IPS DF 6.9 (cell line): ENCODE data around the gene ESRRG.

Experiments
- DNase-seq: peaks from one replicate; pipeline ENCODE4 v3.0.0-alpha.2; 2013; ENCODE audit warnings: low read depth, low spot score
- H3K27ac ChIP-seq: one replicate; pipeline ENCODE4 v1.5.1; 2013; ENCODE audit warnings: low read length, control low read depth
- H3K27me3 ChIP-seq: 2 replicates; pipeline ENCODE4 v1.6.1; 2013; ENCODE audit warnings: mild to moderate bottlenecking, low read length; ENCODE audit not compliant: control insufficient read depth, insufficient read depth
- H3K36me3 ChIP-seq: 2 replicates; pipeline ENCODE4 v1.6.1; 2013; ENCODE audit warnings: low read length; ENCODE audit not compliant: control insufficient read depth, insufficient read depth
- H3K4me1 ChIP-seq: 2 replicates; pipeline ENCODE4 v1.6.1; 2013; ENCODE audit warnings: low read length; ENCODE audit not compliant: control insufficient read depth, insufficient read depth
- H3K4me3 ChIP-seq: 2 replicates; pipeline ENCODE4 v1.5.1; 2013; ENCODE audit warnings: mild to moderate bottlenecking, low read length
- H3K9me3 ChIP-seq: 2 replicates; pipeline ENCODE4 v1.6.1; 2013; ENCODE audit warnings: low read length, inconsistent platforms; ENCODE audit not compliant: control insufficient read depth, insufficient read depth
- WGBS: extraction: QIAGEN DNeasy Blood & Tissue Kit; methylation state at CpG from one replicate; pipeline ENCODE4 v1.1.7; 2013; ENCODE audit warnings: mixed read lengths, missing lambda C conversion rate; ENCODE audit not compliant: insufficient read length, insufficient coverage; 5-methylcytosine and 5-hydroxymethylcytosine counted together

The ESRRG gene

DNA sequence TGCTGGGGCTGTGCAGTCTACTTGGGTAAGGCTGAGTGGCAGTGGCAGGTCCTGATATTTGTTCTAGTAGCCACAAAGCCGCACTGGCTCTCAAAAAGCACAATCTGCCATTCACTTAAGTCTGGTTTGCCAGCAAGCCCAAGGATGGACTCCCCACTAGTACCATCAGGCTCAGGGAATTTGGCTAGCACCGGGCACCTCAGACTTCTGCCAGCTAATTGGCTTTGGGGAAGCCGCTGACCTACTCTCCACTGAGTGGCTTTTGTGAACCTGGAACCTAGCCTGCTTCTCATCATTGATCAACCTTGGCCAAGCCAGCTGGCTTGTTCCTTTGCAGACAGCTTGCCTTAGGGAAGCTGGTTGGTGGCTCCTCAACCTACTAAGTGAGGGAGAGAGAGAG, 83.1 kb downstream of the ESRRG start:
- Histone ChIP-seq H3K4me3 (no peak overlapping the region), H3K4me1 (no peaks in the 10 kb centered on the region), H3K27ac (no peak overlapping the region), H3K9me3 (no peaks in the 10 kb centered on the region), H3K36me3 (no peaks in the 10 kb centered on the region), H3K27me3 (no peaks in the 10 kb centered on the region)
- WGBS = no CpG with 5 or more reads among the region's 3 CpGs
- DNase-seq = no peak

- H3K4me3 ChIP-seq = no peak overlapping the region
- no peaks in the 10 kb centered on the region for H3K36me3 ChIP-seq
- H3K27me3 ChIP-seq = no peaks in the 10 kb centered on the region
- WGBS = no CpG with 5 or more reads among the region's 3 CpGs
- H3K27ac ChIP-seq = no peak overlapping the region
- H3K9me3 ChIP-seq = no peaks in the 10 kb centered on the region
- no peaks in the 10 kb centered on the region for H3K4me1 ChIP-seq
- no peak for DNase-seq
Measured at GRCh38 chr1:216632980-216633379, 90.2 kb downstream of the ESRRG start.

GRCh38 chr1:216630532-216630931, 92.7 kb downstream of the ESRRG start:
- Histone ChIP-seq H3K27ac (no peak overlapping the region), H3K27me3 (no peaks in the 10 kb centered on the region), H3K4me1 (no peaks in the 10 kb centered on the region), H3K36me3 (no peaks in the 10 kb centered on the region), H3K4me3 (no peak overlapping the region), H3K9me3 (no peaks in the 10 kb centered on the region)
- WGBS = no CpG with 5 or more reads among the region's 2 CpGs
- DNase-seq = no peak

DNA sequence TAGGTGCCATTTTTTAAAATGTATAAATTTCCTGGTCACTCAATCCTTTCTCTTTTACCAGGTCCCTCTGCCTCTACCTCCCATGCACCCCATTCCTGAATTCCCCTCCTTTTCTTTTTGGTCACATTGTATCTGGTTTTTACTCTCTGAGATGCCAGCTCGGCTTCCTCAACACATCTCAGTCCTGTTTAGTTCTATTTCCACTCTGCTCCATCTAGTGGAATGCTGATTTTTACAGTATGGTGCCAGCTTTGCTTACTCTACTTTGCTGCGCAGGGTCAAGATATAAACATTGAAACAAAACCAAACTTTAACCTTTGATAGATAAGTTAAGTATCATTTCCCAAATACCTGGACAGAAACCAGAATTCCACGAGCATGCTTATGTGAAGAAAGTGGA, 96.0 kb downstream of the ESRRG start:
- no CpG with 5 or more reads among the region's 3 CpGs for WGBS
- Histone ChIP-seq H3K36me3 (no peaks in the 10 kb centered on the region), H3K27me3 (no peaks in the 10 kb centered on the region), H3K4me1 (no peaks in the 10 kb centered on the region), H3K9me3 (no peaks in the 10 kb centered on the region), H3K27ac (no peak overlapping the region), H3K4me3 (no peak overlapping the region)
- DNase-seq = no peak

DNA sequence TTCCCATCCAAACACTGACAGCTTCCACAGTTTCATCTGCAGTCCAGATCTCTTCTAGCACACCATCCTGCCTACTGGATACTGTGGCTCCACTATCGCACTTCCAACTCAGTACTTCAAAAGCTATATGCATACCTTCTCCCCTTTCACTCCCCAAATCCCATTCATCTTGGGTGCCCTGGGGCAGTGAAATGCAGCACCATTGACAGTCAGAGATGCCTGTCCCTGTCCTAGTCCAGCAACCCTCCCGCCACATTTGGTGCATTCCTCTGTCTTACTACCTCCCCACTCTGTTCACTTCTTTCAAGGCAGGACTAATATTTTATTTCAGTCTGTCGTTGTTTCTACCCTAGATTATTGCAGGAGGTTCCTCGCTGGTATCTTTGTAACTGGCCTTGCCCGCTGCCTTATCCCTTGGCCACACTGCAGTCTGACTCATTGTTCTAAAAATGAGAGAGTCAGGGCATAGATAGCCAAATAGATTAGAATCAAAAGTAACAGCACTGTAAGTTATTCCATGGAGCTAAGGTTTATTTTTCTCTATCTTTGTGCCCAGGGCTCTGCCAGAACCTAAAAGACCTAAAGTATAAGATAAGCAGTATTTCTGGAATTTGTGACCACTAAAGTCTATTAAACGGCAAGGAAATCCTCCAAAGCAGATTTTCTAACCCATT, 96.7 kb downstream of the ESRRG start:
- WGBS = no CpG with 5 or more reads among the region's 6 CpGs
- Histone ChIP-seq H3K27ac (no peak overlapping the region), H3K36me3 (no peaks in the 10 kb centered on the region), H3K4me1 (no peaks in the 10 kb centered on the region), H3K27me3 (no peaks in the 10 kb centered on the region), H3K9me3 (no peaks in the 10 kb centered on the region), H3K4me3 (no peak overlapping the region)
- no peak for DNase-seq

DNA sequence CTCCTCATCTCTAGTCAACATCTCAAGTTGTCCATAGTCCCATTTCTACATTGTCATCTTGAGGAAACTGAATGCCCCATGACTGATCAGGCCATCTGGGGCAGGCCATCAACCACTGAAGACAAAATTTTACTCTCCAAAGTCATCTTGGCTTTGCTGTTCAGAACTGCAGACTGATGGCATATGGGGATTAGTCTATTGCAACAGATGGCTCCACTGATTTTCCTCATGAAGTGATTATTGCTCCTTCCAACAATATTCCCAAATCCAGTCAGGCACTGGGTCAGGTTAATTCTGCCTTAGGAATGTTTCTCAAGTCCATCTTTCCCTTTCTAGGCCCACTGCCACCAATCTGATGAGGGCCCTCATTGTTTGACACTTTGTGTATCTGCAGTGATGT, 101.7 kb downstream of the ESRRG start:
- H3K4me1 ChIP-seq = no peaks in the 10 kb centered on the region
- H3K4me3 ChIP-seq = no peak overlapping the region
- H3K9me3 ChIP-seq = no peaks in the 10 kb centered on the region
- no peak overlapping the region for H3K27ac ChIP-seq
- no peak for DNase-seq
- no peaks in the 10 kb centered on the region for H3K27me3 ChIP-seq
- no peaks in the 10 kb centered on the region for H3K36me3 ChIP-seq

DNA sequence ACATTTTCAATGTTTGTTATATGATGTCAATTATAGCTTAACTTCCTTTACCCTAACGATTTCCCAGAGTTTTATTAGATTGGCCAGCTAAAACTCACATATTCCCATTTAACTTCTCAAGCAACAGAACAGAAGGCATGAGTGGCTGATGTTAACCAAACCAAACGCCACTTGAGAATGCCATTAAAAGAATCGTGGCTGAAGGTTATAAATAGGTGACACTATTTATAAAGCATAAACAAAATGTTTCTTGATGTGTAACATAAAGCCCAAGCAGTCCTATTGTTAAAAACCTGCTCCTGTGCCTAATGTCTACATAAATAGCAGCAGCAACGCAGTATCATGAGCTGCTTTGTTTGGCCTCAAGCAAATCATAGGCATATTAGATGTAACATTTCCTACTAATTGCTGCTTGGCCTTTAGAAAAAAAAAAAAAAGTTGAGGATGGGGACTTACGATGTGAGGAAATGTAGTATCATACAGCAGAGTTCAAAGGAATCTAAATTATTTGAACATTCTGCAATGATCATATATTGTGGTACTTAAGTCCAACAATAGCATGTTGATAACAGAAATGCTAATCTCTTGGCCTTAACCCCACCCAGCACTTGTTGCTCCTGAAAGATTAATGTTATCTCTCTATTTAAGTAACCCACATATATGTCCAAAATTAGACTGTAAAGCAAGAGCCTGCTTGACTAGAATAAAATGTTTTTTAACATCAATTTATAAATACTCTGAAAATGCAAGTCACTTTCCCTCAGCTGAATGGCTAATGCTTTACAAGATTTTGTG, 106.0 kb downstream of the ESRRG start:
- DNase-seq = no peak
- Histone ChIP-seq H3K9me3 (no peaks in the 10 kb centered on the region), H3K27ac (no peak overlapping the region), H3K36me3 (no peaks in the 10 kb centered on the region), H3K27me3 (no peaks in the 10 kb centered on the region), H3K4me1 (no peaks in the 10 kb centered on the region), H3K4me3 (no peak overlapping the region)
- WGBS = no CpG with 5 or more reads among the region's 5 CpGs

DNA sequence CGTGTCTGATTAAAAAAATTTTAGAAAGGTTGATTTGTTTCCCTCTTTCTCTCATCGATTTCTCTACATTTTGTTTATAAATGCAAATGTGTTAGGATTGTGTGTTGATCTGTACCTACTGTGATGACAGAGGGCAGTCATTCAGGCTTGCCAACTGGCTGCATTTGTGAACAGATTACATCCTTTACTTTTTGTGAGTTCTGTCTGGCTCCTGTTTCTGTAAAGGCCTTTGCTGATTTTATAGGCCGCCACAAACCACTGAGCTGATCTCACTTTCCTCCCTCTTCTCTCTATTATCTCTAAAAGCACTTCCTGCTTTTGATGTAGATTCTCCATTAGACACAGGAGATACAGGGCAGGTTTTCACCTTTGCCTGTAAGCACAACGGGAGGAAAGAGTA, 106.8 kb downstream of the ESRRG start:
- WGBS = no CpG with 5 or more reads among the region's 4 CpGs
- H3K36me3 ChIP-seq = no peaks in the 10 kb centered on the region
- no peaks in the 10 kb centered on the region for H3K27me3 ChIP-seq
- H3K27ac ChIP-seq = no peak overlapping the region
- H3K9me3 ChIP-seq = no peaks in the 10 kb centered on the region
- H3K4me1 ChIP-seq = no peaks in the 10 kb centered on the region
- no peak overlapping the region for H3K4me3 ChIP-seq
- DNase-seq = no peak

DNA sequence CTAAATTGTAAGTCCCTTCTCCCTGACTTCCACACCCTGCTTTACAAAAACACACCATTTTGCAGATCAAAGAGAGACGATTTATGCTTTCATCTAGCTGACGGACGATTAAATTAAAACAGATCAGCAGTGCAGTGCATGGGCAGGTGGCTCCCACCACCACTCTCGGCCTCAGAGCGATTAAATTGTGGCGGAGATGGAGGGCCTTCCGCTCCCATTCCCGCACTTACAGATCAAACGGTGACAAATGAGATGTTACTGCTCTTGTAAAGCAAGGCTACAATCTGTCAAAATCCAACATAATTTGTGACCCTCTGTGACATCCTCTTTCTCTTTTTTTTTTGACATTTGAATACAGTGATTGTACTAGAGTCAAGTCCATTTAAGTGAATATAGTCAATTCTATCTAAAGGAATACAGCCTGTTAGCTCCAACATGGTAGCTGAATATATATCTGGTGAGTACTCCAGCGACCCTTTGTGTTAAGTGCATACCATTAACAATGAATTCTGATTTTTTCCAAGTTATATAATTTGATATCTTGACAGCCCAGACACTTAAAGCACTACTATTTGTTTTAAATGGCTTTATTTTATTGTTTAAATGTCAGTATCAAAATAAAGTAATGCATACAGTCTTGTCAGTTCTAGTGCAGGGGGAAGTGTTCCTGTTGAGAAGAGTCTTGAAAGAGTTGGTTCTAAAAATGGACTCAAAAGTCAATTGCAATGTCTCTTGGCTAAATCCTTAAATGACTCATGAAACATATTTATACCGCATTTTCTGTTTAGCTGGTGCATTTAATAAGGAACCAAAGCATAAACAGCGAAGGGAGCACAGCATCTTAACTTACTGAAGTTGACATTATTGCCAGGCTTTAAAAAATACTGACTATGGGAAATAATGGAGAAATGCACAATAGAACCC, 109.0 kb downstream of the ESRRG start:
- DNase-seq = no peak
- WGBS = no CpG with 5 or more reads among the region's 12 CpGs
- Histone ChIP-seq H3K4me3 (no peak overlapping the region), H3K4me1 (no peaks in the 10 kb centered on the region), H3K27ac (no peak overlapping the region), H3K9me3 (no peaks in the 10 kb centered on the region), H3K36me3 (no peaks in the 10 kb centered on the region), H3K27me3 (no peaks in the 10 kb centered on the region)

DNA sequence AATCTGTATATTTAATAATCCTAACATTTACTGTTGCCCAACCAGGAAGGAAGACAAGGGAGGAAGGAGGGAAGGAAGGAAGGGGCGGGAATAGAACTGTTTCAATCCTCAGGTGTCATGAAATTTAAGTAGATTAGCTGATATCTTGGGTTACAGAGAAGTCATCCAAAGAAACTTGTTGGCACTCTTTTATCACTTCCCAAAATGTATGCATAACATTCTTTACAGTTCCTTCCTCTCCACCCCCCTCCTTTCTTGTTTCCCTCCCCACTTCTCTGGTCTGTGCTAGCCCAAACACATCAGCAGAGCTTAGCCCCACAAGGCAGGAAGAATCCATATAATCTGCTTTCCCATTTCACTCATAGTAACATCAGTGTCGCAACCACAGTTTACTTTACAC, 110.9 kb downstream of the ESRRG start:
- Histone ChIP-seq H3K4me3 (no peak overlapping the region), H3K9me3 (no peaks in the 10 kb centered on the region), H3K36me3 (no peaks in the 10 kb centered on the region), H3K27ac (no peak overlapping the region), H3K4me1 (no peaks in the 10 kb centered on the region), H3K27me3 (no peaks in the 10 kb centered on the region)
- no CpG with 5 or more reads among the region's 2 CpGs for WGBS
- DNase-seq = no peak
